PFSK-1 (cell line): ENCODE data around the gene CCDC85C.

Source experiments
- FOXP2 ChIP-seq: optimal IDR thresholded peaks from 2 replicates; pipeline ENCODE3; 2011; ENCODE audit warnings: borderline replicate concordance, control low read depth, inconsistent platforms; ENCODE audit not compliant: insufficient read depth; ENCODE audit errors: extremely low read length, extremely low read depth
- POLR2AphosphoS5 ChIP-seq: IDR thresholded peaks from 2 replicates; pipeline ENCODE4 v1.6.1; 2012; ENCODE audit warnings: low read depth, mild to moderate bottlenecking, control low read depth, low read length, moderate library complexity
- REST ChIP-seq, 2 experiments: IDR thresholded peaks; 2 replicates each; pipeline versions ENCODE4 v1.6.1 to v1.8.0; 2011 to 2012; ENCODE audit warnings: low read depth in 2 of 2, low read length in 2 of 2, control low read depth in 1 of 2, inconsistent platforms in 1 of 2, mild to moderate bottlenecking in 1 of 2, moderate library complexity in 1 of 2; ENCODE audit not compliant: insufficient read depth in 1 of 2
- SIN3A ChIP-seq: IDR thresholded peaks from 2 replicates; pipeline ENCODE4 v1.6.1; 2012; ENCODE audit warnings: mild to moderate bottlenecking, low read length, moderate library complexity, borderline replicate concordance; ENCODE audit not compliant: insufficient read depth
- TAF1 ChIP-seq: IDR thresholded peaks from 2 replicates; pipeline ENCODE4 v1.6.1; 2012; ENCODE audit warnings: low read length, control low read depth, borderline replicate concordance; ENCODE audit not compliant: insufficient read depth

CCDC85C gene

GRCh38 chr14:99599393-99599792, 4.6 kb downstream of the CCDC85C start:
- no peak for TF ChIP-seq SIN3A
- TF ChIP-seq REST (IDR thresholded peaks at IDR 0.05; ENCODE audit: insufficient read depth in 1 of 2, low read depth in 2 of 2, low read length in 2 of 2) = no peak
- no peak for TF ChIP-seq TAF1
- no peak for TF ChIP-seq POLR2AphosphoS5
- no peak for TF ChIP-seq FOXP2

- no peak for TF ChIP-seq REST (IDR thresholded peaks at IDR 0.05; ENCODE audit: insufficient read depth in 1 of 2, low read depth in 2 of 2, low read length in 2 of 2)
- TF ChIP-seq FOXP2 = no peak
- no peak for TF ChIP-seq TAF1
- no peak for TF ChIP-seq POLR2AphosphoS5
- TF ChIP-seq SIN3A = no peak
These were observed 5.2 kb downstream of the CCDC85C start for GRCh38 chr14:99598774-99599173.

GRCh38 chr14:99597911-99598600, 6.0 kb downstream of the CCDC85C start:
- TF ChIP-seq POLR2AphosphoS5 (no peak), TAF1 (no peak), SIN3A (no peak), REST (IDR thresholded peaks at IDR 0.05; ENCODE audit: insufficient read depth in 1 of 2, low read depth in 2 of 2, low read length in 2 of 2) (no peak), FOXP2 (no peak)

- TF ChIP-seq SIN3A = no peak
- no peak for TF ChIP-seq TAF1
- TF ChIP-seq REST (IDR thresholded peaks at IDR 0.05; ENCODE audit: insufficient read depth in 1 of 2, low read depth in 2 of 2, low read length in 2 of 2) = no peak
- TF ChIP-seq POLR2AphosphoS5 = no peak
- no peak for TF ChIP-seq FOXP2
These were observed 7.2 kb downstream of the CCDC85C start for GRCh38 chr14:99596772-99597171.

- no peak for TF ChIP-seq POLR2AphosphoS5
- TF ChIP-seq SIN3A = no peak
- no peak for TF ChIP-seq REST (IDR thresholded peaks at IDR 0.05; ENCODE audit: insufficient read depth in 1 of 2, low read depth in 2 of 2, low read length in 2 of 2)
- TF ChIP-seq TAF1 = no peak
- no peak for TF ChIP-seq FOXP2
These were observed 7.9 kb downstream of the CCDC85C start for GRCh38 chr14:99596071-99596627.
